Endothelial cell (in vitro differentiated cells): ENCODE data around the gene FIP1L1. TPM values are rescaled to one million over a fixed set of nuclear protein-coding genes. Genes with fewer than 3 reads are reported as not detected.

Source experiments
- DNase-seq: peaks from one replicate; pipeline ENCODE4 v3.0.0; 2021; ENCODE audit warnings: low spot score
- H3K27ac Mint-ChIP-seq: one replicate; pipeline ENCODE4 v1.8.0; 2021; ENCODE audit warnings: mixed read lengths, inconsistent platforms; ENCODE audit not compliant: unreplicated experiment
- H3K27me3 Mint-ChIP-seq: one replicate; pipeline ENCODE4 v1.8.0; 2021; ENCODE audit warnings: mild to moderate bottlenecking, moderate library complexity, mixed read lengths, inconsistent platforms; ENCODE audit not compliant: unreplicated experiment
- H3K36me3 Mint-ChIP-seq: one replicate; pipeline ENCODE4 v1.8.0; 2021; ENCODE audit warnings: mild to moderate bottlenecking, low read depth, mixed read lengths, inconsistent platforms; ENCODE audit not compliant: unreplicated experiment
- H3K4me1 Mint-ChIP-seq: one replicate; pipeline ENCODE4 v1.8.0; 2021; ENCODE audit warnings: mild to moderate bottlenecking, mixed read lengths, inconsistent platforms; ENCODE audit not compliant: unreplicated experiment
- H3K4me3 Mint-ChIP-seq: one replicate; pipeline ENCODE4 v1.8.0; 2021; ENCODE audit warnings: mild to moderate bottlenecking, mixed read lengths, inconsistent platforms; ENCODE audit not compliant: unreplicated experiment
- H3K9me3 Mint-ChIP-seq: one replicate; pipeline ENCODE4 v1.8.0; 2021; ENCODE audit warnings: mixed read lengths, inconsistent platforms; ENCODE audit not compliant: unreplicated experiment
- total RNA-seq: library from RNA; stranded (reverse); fragmentation: NEBNext Ultra II Directional; extraction: Animal tissue kit (Norgen Biotek cat#: 25700); gene quantifications from one replicate; pipeline ENCODE4 v1.2.1, GENCODE V29; 2021; ENCODE audit not compliant: unreplicated experiment
- TF ChIP-seq, protein P1 (sequence below): fragments of 200-600 bp; sonication (generic); IDR thresholded peaks from one replicate; pipeline ENCODE4 v1.5.0; 2021; ENCODE audit warnings: antibody characterized with exemption; ENCODE audit not compliant: unreplicated experiment

The FIP1L1 gene
- total RNA-seq, 1 donor from 2014 or later = 55.6 TPM

DNA sequence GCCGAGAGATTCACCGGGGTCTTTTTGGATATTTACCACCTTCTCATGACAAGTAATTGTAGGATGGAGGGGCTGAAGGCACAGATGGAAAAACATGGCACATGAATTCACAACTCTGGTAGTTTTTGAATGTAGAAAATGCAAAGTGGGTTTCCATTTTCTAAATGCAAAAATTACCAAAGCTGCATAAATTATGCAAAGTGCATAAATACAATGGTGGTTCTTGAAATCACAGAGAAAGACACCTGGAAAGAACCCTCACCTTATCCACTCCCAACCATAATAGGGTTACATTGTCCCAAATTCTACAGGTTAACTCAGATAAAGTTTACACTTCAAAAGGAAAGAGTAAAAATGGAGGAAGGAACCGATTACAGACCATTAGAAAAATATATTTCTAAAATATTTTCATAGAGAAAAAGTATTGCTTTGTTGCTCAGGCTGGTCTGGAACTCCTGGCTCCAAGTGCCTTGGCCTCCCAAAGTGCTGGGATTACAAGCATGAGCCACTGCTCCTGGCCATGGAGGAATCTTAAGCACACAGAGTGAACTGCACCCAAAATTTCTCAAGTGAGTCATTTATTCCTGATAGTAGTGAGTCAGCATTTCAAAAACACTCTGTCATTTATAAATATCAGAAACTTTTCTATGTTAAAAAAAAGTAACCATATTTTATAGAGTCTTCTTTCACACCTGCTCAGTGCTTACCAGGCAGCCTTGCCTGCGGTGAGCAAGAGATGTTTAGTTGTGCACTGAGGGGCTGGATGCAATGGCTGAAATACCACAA lies 101.4 kb downstream of the FIP1L1 start:
- no peaks in the 10 kb centered on the region for H3K27me3 Mint-ChIP-seq
- no peak overlapping the region for H3K27ac Mint-ChIP-seq
- TF ChIP-seq, protein P1, sequence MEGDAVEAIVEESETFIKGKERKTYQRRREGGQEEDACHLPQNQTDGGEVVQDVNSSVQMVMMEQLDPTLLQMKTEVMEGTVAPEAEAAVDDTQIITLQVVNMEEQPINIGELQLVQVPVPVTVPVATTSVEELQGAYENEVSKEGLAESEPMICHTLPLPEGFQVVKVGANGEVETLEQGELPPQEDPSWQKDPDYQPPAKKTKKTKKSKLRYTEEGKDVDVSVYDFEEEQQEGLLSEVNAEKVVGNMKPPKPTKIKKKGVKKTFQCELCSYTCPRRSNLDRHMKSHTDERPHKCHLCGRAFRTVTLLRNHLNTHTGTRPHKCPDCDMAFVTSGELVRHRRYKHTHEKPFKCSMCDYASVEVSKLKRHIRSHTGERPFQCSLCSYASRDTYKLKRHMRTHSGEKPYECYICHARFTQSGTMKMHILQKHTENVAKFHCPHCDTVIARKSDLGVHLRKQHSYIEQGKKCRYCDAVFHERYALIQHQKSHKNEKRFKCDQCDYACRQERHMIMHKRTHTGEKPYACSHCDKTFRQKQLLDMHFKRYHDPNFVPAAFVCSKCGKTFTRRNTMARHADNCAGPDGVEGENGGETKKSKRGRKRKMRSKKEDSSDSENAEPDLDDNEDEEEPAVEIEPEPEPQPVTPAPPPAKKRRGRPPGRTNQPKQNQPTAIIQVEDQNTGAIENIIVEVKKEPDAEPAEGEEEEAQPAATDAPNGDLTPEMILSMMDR = no peak
- no peak for DNase-seq
- peaks cover 29% of the 10 kb centered on the region for H3K36me3 Mint-ChIP-seq
- no peaks in the 10 kb centered on the region for H3K9me3 Mint-ChIP-seq
- H3K4me3 Mint-ChIP-seq = no peak overlapping the region
- no peaks in the 10 kb centered on the region for H3K4me1 Mint-ChIP-seq

DNA sequence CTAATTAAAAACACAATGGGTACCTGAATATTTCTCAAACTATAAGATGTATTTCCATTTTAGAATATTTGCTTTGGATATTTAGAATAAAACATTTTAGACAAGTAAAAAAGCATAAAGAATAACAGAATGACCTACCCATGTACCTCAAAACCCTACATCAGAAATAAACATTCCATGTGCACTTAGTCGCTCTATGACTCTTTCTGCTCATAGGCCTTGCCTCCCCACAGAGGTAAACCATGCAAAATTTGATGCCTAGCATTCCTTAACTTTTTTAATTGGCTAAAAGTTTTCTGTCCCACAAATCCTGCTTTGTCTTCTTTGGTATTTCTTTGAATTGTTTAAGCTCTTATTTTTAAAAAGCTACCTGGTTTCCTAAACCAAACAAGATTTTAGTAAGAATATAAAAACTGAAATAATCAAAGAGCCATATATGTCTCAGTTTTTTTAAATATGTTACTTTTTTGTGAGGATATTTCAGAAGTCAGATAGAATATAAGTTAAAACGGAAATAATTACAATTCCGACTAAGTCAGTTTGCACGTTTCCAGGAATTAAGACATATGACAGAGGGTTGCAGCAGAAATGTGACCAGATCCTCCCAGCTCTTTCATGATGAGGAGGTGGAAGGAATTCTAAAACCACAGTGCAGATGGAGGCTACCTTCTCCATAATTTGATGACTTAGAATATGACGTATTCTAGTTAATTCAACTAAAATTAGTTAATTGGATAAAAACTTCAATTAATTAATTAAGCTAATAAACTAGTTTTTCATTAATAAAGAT lies 102.5 kb downstream of the FIP1L1 start:
- Mint-ChIP-seq H3K4me3 (no peak overlapping the region), H3K36me3 (peaks cover 21% of the 10 kb centered on the region), H3K4me1 (no peaks in the 10 kb centered on the region), H3K27ac (no peak overlapping the region), H3K9me3 (no peaks in the 10 kb centered on the region), H3K27me3 (no peaks in the 10 kb centered on the region)
- no peak for DNase-seq
- TF ChIP-seq, protein P1 = no peak

DNA sequence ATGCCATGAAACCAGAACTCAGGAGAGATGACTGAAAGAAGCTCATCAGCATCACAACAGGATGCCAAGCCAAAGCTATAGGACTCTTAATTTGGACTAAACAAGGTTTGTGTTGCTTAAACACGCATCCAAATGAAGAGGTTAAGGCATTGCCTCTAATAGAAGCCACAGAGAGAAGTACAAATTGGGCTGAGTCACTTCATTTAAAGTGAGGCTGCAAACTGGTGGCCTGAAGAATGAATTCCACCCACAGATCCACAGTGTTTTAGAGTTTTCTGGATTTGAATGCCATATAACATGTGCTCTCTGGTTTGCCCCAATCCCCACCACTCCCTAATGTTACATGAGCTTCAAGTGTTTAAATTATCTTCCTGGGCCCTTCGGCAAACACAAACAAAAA lies 103.5 kb downstream of the FIP1L1 start:
- peak overlapping the region; percentile 3 for H3K4me3 Mint-ChIP-seq
- H3K27me3 Mint-ChIP-seq = no peaks in the 10 kb centered on the region
- TF ChIP-seq, protein P1 = no peak
- H3K36me3 Mint-ChIP-seq = peaks cover 13% of the 10 kb centered on the region
- no peak overlapping the region for H3K27ac Mint-ChIP-seq
- H3K4me1 Mint-ChIP-seq = no peaks in the 10 kb centered on the region
- DNase-seq = no peak
- no peaks in the 10 kb centered on the region for H3K9me3 Mint-ChIP-seq

DNA sequence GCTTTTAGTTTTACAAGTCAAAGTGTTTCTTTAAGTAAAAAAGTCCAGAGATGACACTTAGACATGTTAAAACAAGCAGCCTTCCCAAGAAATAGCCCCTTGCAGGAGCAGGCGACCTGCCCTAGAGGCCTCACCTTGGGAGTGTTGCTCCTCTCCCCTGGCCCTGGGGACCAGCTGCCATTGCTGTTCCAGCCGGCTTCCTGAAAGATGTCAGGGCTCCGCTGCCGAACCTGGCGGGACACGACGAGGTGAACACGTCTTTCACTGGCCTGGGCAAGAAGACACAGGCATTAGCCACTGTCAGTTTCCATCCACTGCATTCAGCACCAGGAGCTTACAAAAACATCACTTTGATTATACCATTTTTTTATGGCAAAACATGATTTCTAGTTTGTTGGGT lies 104.1 kb downstream of the FIP1L1 start:
- peaks cover 13% of the 10 kb centered on the region for H3K36me3 Mint-ChIP-seq
- no peaks in the 10 kb centered on the region for H3K27me3 Mint-ChIP-seq
- H3K27ac Mint-ChIP-seq = no peak overlapping the region
- H3K4me1 Mint-ChIP-seq = no peaks in the 10 kb centered on the region
- TF ChIP-seq, protein P1 = no peak
- no peaks in the 10 kb centered on the region for H3K9me3 Mint-ChIP-seq
- no peak overlapping the region for H3K4me3 Mint-ChIP-seq
- DNase-seq = no peak

DNA sequence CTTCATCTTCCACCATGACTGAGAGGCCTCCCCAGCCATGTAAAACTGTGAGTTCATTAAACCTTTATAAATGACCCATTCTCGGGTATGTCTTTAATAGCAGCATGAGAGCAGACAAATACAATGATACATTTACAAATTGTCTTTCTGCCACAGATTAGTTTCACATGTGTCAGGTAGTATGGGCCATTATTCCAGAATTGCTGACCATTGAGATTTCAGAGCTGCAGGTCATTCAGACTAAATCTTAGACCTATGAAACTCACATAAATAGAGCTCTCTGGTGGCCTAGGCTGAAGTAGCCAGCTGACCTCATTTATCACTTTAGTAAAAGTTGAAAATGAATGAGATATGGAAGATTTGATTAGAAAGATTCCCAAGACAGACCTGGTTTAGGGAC lies 105.8 kb downstream of the FIP1L1 start:
- Mint-ChIP-seq H3K4me3 (no peak overlapping the region), H3K36me3 (peaks cover 13% of the 10 kb centered on the region), H3K27ac (no peak overlapping the region), H3K9me3 (no peaks in the 10 kb centered on the region), H3K27me3 (no peaks in the 10 kb centered on the region), H3K4me1 (no peaks in the 10 kb centered on the region)
- TF ChIP-seq, protein P1 = no peak
- no peak for DNase-seq
